Measurements from ENCODE around the gene CXCL17. TPM values are rescaled to one million over a fixed set of nuclear protein-coding genes. Genes with fewer than 3 reads are reported as not detected.

CXCL17 gene
- total RNA-seq, 1 donor from 2014 or later: not detected

DNA sequence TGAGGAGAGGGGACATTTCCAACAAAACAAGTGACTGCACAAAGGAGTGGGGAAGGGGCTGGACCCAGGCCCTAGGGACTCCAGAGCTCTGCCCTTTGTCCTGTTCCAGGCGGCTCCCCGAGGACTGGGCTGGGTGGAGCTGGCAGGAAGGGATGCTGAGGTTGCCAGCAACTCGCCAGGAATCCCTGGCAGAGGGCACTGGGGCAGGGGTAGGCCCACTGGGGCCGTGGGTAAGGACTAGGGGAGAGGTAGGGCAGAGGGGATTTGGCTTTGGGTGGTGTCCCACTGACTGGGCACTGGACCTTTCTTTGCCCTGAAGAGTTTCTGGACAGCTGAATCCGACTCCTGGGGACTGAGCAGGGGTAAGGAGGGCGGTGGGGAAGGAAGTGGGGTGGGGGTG lies 23.4 kb downstream of the CXCL17 start:
- Mint-ChIP-seq H3K36me3 (ENCODE audit: low read depth) (no peaks in the 10 kb centered on the region), H3K27me3 (ENCODE audit: low read depth) (no peaks in the 10 kb centered on the region), H3K27ac (ENCODE audit: unreplicated experiment) (no peak overlapping the region), H3K4me1 (peaks cover 34% of the 10 kb centered on the region), H3K9me3 (no peaks in the 10 kb centered on the region), H3K4me3 (no peak overlapping the region)
- TF ChIP-seq, protein P1, sequence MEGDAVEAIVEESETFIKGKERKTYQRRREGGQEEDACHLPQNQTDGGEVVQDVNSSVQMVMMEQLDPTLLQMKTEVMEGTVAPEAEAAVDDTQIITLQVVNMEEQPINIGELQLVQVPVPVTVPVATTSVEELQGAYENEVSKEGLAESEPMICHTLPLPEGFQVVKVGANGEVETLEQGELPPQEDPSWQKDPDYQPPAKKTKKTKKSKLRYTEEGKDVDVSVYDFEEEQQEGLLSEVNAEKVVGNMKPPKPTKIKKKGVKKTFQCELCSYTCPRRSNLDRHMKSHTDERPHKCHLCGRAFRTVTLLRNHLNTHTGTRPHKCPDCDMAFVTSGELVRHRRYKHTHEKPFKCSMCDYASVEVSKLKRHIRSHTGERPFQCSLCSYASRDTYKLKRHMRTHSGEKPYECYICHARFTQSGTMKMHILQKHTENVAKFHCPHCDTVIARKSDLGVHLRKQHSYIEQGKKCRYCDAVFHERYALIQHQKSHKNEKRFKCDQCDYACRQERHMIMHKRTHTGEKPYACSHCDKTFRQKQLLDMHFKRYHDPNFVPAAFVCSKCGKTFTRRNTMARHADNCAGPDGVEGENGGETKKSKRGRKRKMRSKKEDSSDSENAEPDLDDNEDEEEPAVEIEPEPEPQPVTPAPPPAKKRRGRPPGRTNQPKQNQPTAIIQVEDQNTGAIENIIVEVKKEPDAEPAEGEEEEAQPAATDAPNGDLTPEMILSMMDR (conservative IDR thresholded peaks at IDR 0.05): no peak
- no peak for DNase-seq (ENCODE audit: low read depth, low spot score)

DNA sequence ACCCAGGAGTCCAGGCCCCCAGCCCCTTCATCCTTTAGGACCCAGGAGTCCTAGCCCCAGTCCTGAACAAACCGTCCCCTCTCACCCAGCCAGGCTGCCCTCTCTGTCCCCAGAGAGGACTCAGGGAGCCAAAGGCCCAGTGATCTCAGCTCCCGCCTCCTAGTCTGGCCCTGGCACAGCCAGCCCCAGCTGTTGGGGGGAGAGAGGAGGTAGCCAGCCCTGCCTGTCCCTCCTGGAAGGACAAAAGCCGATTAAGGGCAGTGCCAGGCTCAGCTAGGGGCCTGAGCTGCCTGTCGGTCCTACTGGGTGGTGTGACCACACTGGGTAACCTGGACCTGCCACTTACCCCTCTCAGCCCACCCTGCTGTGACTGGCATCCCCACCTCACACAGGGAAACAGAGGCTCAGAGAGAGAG lies 30.1 kb downstream of the CXCL17 start:
- TF ChIP-seq, protein P1 (conservative IDR thresholded peaks at IDR 0.05): no peak
- Mint-ChIP-seq H3K36me3 (ENCODE audit: low read depth) (peaks cover 4% of the 10 kb centered on the region), H3K27ac (ENCODE audit: unreplicated experiment) (no peak overlapping the region), H3K4me3 (peak overlapping the region; percentile 59), H3K9me3 (no peaks in the 10 kb centered on the region), H3K27me3 (ENCODE audit: low read depth) (no peaks in the 10 kb centered on the region), H3K4me1 (peaks cover 13% of the 10 kb centered on the region)
- DNase-seq (ENCODE audit: low read depth, low spot score): no peak

DNA sequence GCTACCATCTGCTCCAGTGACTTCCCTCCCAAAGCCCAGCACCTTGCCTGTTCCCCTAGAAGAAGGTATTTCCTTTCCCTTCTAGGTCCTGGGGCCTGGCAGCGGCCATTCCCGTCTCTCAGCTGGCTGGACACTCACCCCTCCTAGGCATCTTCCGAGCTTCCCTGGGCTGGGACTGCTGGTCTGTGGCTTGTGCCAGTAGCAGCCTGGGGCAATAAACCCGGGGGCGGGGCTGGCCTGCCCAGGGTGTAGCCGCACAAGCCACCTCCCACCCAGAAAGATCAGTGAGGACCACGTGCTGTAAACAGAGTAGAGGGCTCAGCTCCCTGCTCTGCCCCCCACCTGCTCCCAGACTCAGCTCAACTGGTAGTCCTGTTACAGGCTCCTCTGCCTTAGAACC lies 30.5 kb downstream of the CXCL17 start:
- TF ChIP-seq, protein P1 (conservative IDR thresholded peaks at IDR 0.05): no peak
- Mint-ChIP-seq H3K4me1 (peaks cover 13% of the 10 kb centered on the region), H3K4me3 (peak overlapping the region; percentile 34), H3K9me3 (no peaks in the 10 kb centered on the region), H3K36me3 (ENCODE audit: low read depth) (peaks cover 4% of the 10 kb centered on the region), H3K27ac (ENCODE audit: unreplicated experiment) (peak overlapping the region; percentile 6), H3K27me3 (ENCODE audit: low read depth) (no peaks in the 10 kb centered on the region)
- no peak for DNase-seq (ENCODE audit: low read depth, low spot score)

DNA sequence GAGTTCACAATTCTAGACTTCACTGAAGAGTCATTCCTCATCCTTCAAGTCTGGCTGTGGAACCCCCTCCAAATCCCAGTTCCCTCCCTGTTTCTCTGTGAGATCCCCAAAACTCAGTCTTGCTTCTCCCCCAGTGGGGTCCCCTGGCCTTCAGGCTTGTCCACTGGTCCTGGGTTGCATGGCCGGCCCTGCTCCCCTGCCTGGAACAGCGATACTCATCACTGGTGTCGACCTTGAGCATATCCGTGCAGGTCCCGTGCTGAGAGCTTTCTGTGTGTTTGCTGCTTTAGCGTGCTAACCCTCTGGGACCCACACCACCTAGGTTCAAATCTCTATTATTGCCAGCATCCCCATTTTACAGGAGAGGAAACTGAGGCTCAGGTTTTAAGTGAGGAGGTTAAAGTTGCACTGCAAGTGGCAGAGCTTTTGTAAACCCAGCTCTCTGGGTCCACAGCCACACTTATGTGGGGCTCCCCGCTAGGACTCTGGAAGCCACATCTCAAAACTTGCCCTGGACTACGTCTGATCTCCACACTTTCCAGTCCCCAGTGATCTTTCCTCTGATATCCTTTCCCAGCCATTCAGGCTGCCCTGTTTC lies 31.1 kb downstream of the CXCL17 start:
- TF ChIP-seq, protein P1 (conservative IDR thresholded peaks at IDR 0.05): no peak
- H3K36me3 Mint-ChIP-seq (ENCODE audit: low read depth): peaks cover 4% of the 10 kb centered on the region
- H3K27me3 Mint-ChIP-seq (ENCODE audit: low read depth): no peaks in the 10 kb centered on the region
- peak overlapping the region; percentile 50 for H3K27ac Mint-ChIP-seq (ENCODE audit: unreplicated experiment)
- no peak for DNase-seq (ENCODE audit: low read depth, low spot score)
- H3K4me3 Mint-ChIP-seq: peak overlapping the region; percentile 34
- no peaks in the 10 kb centered on the region for H3K9me3 Mint-ChIP-seq
- peaks cover 13% of the 10 kb centered on the region for H3K4me1 Mint-ChIP-seq

DNA sequence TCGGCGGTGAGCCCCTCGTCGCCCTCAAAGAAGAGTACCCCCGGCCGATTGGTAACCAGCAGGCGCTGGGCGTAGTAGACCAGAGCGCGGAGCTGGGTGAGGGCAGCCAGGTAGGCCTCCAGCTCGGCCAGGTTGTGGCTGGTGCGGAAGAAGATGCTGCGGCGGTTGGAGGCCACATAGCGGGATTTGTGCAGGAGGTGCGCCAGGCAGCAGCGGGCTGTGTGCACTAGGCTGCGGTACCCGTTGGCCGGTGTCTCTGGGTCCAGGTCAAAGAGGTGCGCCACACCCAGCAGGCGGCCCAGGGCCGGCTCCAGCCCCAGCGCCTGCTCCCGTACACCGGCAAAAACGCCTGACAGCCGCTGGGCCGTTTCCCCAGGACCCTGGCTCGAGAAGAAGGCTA lies 32.4 kb downstream of the CXCL17 start:
- no peak for DNase-seq (ENCODE audit: low read depth, low spot score)
- Mint-ChIP-seq H3K27ac (ENCODE audit: unreplicated experiment) (no peak overlapping the region), H3K9me3 (no peaks in the 10 kb centered on the region), H3K36me3 (ENCODE audit: low read depth) (peaks cover 4% of the 10 kb centered on the region), H3K27me3 (ENCODE audit: low read depth) (no peaks in the 10 kb centered on the region), H3K4me1 (peaks cover 13% of the 10 kb centered on the region), H3K4me3 (no peak overlapping the region)
- TF ChIP-seq, protein P1 (conservative IDR thresholded peaks at IDR 0.05): no peak
